Peyer's patch (tissue), 4 donors: Measurements from ENCODE around the gene PRSS57. TPM values are rescaled to one million over a fixed set of nuclear protein-coding genes. Genes with fewer than 3 reads are reported as not detected.
"Not testable (repeated sequence)": the region's sequence is repeated elsewhere in the genome, so short reads cannot be mapped to it uniquely, and the experiment has no call there.

Experiments used
- DNase-seq, 3 donors: peaks; one replicate each; pipeline ENCODE4 v3.0.0-alpha.2; 2017 to 2019
- H3K27ac ChIP-seq, 4 donors: fragments of 200-600 bp; sonication (generic); one replicate each; pipeline ENCODE4 v1.5.1; 2016 to 2019
- H3K27me3 ChIP-seq, 2 donors: fragments of 200-600 bp; sonication (generic); one replicate each; pipeline ENCODE4 v1.5.1; 2019
- H3K36me3 ChIP-seq, 3 donors: fragments of 200-600 bp; sonication (generic); one replicate each; pipeline ENCODE4 v1.5.1; 2016 to 2019
- H3K4me1 ChIP-seq, 4 donors: fragments of 200-600 bp; sonication (generic); one replicate each; pipeline ENCODE4 v1.5.1; 2016 to 2019
- H3K4me3 ChIP-seq, 4 donors: fragments of 200-600 bp; sonication (generic); 1 replicate in 3 of 4; 2 replicates in 1 of 4; pipeline ENCODE4 v1.5.1; 2016 to 2019; ENCODE audit warnings: mild to moderate bottlenecking in 1 of 4
- H3K9me3 ChIP-seq, 4 donors: fragments of 200-600 bp; sonication (generic); one replicate each; pipeline ENCODE4 v1.5.1; 2016 to 2019; ENCODE audit warnings: mild to moderate bottlenecking in 1 of 4
- POLR2A ChIP-seq, 2 donors: fragments of 450-650 bp; IDR thresholded peaks; one replicate each; pipeline ENCODE4 v1.5.1; 2017; ENCODE audit warnings: antibody characterized with exemption in 2 of 2, mild to moderate bottlenecking in 2 of 2, moderate library complexity in 2 of 2
- total RNA-seq, 4 donors: library from RNA; depleted of rRNA; stranded (reverse); fragments of >200 nt; gene quantifications; one replicate each; pipeline ENCODE4 v1.1.0, GENCODE V29; 2016
- TF ChIP-seq, protein P1 (sequence below), 6 experiments: fragments of 450-650 bp in 4 of 6; fragments of 200-600 bp in 2 of 6; sonication (generic) in 1 of 6; IDR thresholded peaks; one replicate each; pipeline ENCODE4 v1.5.1; 2017 to 2019; ENCODE audit warnings: antibody characterized with exemption in 6 of 6, mild to moderate bottlenecking in 3 of 6, moderate library complexity in 1 of 6

PRSS57 gene
- total RNA-seq, 4 donors from 2014 or later: not detected

DNA sequence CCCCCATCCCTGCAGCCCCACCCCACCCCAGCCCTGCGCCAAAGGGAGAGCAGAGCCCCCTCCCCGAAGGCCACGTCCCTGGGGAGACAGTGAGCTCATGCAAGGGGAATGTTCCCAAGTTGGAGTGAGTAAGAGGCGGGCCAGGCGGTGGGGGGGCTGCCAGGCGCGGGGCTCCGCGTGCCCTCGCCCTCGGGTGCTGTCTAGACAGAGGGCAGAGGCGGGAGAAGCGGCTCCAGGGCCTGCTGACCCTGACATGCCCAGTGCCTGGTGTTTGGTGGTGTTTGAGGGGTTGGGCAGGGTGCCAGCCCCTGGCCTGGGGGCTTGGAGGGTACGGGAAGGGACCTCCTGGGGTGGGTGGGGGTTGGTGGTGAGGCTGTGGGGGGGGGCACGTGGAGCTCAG lies 18.1 kb downstream of the PRSS57 start:
- no peaks in the 10 kb centered on the region for H3K36me3 ChIP-seq
- H3K4me3 ChIP-seq: peak overlapping the region; percentile 31 to 52 (median 41)
- peak overlapping the region; percentile 60 to 86 (median 73) for H3K27ac ChIP-seq
- peaks cover 0 to 3% of the 10 kb centered on the region in 2 donors for H3K27me3 ChIP-seq
- H3K9me3 ChIP-seq: no peaks in the 10 kb centered on the region
- DNase-seq: peak in 1 of 3 donors; percentile 64
- peaks cover 3 to 42% (median 13%) of the 10 kb centered on the region in 4 donors for H3K4me1 ChIP-seq
- TF ChIP-seq, protein P1, sequence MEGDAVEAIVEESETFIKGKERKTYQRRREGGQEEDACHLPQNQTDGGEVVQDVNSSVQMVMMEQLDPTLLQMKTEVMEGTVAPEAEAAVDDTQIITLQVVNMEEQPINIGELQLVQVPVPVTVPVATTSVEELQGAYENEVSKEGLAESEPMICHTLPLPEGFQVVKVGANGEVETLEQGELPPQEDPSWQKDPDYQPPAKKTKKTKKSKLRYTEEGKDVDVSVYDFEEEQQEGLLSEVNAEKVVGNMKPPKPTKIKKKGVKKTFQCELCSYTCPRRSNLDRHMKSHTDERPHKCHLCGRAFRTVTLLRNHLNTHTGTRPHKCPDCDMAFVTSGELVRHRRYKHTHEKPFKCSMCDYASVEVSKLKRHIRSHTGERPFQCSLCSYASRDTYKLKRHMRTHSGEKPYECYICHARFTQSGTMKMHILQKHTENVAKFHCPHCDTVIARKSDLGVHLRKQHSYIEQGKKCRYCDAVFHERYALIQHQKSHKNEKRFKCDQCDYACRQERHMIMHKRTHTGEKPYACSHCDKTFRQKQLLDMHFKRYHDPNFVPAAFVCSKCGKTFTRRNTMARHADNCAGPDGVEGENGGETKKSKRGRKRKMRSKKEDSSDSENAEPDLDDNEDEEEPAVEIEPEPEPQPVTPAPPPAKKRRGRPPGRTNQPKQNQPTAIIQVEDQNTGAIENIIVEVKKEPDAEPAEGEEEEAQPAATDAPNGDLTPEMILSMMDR (IDR thresholded peaks at IDR 0.05): no peak
- no peak for TF ChIP-seq POLR2A (IDR thresholded peaks at IDR 0.05)

DNA sequence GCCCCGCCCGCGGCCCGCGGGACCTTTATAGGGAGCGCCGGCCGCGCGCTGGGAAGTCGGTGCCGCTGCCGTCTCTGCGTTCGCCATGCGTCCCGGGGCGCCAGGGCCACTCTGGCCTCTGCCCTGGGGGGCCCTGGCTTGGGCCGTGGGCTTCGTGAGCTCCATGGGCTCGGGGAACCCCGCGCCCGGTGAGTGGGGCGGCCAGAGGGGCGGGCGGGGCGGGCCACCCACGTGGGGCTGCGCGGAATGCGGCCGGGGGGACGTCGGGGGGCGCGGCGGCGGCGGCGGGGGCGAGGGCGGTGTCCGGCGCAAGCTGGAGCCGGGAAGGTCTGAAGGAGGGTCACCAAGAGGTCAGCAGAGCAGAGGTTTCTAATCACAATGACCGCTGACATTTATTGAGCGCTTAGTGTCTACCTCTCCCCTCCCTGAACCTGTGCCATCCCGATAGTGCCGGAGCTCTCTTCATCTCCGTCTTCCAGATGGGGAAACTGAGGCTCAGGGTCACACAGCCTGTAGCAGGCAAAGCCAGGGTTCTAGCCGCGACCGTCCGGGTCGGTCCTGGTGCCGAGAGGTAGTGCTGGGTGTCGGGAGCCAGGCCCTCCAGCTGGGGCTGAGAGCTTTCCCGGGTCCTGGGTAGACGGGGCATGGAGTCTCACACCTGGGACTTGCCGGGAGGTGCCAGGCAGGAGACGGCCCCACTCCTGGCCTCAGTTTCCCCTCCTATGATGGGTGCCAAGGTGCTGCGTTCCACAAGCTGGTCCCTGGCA lies 18.7 kb downstream of the PRSS57 start, which contains the start of gene FSTL3:
Gene FSTL3, plus strand, starts transcription at position 54 of the 767 bp plus-strand sequence. Its CDS starts 32 bp downstream, at position 86.
- peak within 1 kb of the TSS; percentile 60 to 86 (median 73) for H3K27ac ChIP-seq
- peaks cover 0 to 3% of the 10 kb centered on the region in 2 donors for H3K27me3 ChIP-seq
- H3K4me1 ChIP-seq: peaks cover 3 to 42% (median 12%) of the 10 kb centered on the region in 4 donors
- H3K36me3 ChIP-seq: no peaks in the 10 kb centered on the region
- H3K9me3 ChIP-seq: no peaks in the 10 kb centered on the region
- DNase-seq: no peak
- TF ChIP-seq POLR2A (IDR thresholded peaks at IDR 0.05): no peak
- TF ChIP-seq, protein P1 (IDR thresholded peaks at IDR 0.05): no peak
- H3K4me3 ChIP-seq: peak within 1 kb of the TSS; percentile 31 to 52 (median 41)

DNA sequence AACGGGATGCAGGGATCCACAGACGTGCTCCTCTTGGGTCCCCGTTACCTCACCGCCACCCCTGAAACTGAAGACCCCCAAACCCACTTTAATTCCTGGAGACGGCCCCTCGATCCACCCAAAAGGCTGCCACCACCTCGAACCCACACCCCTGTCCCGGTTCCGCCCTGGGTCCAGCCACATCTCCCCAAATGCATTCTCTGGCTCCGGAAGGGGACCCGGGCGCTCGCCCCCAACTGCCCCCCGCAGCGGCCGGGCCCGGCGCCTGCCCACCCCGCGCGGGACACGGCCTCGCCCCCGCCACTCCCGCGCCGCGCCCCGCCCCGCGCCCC lies 19.3 kb downstream of the PRSS57 start:
- no peaks in the 10 kb centered on the region for H3K36me3 ChIP-seq
- H3K27ac ChIP-seq: peak overlapping the region in 3 of 4 donors; percentile 38 to 86 (median 79)
- no peak for DNase-seq
- H3K27me3 ChIP-seq: peaks cover 0 to 3% of the 10 kb centered on the region in 2 donors
- peaks cover 3 to 42% (median 10%) of the 10 kb centered on the region in 4 donors for H3K4me1 ChIP-seq
- no peaks in the 10 kb centered on the region for H3K9me3 ChIP-seq
- TF ChIP-seq POLR2A (IDR thresholded peaks at IDR 0.05): no peak
- TF ChIP-seq, protein P1 (IDR thresholded peaks at IDR 0.05): no peak
- H3K4me3 ChIP-seq: peak overlapping the region in 2 of 4 donors; percentile 50 to 52

DNA sequence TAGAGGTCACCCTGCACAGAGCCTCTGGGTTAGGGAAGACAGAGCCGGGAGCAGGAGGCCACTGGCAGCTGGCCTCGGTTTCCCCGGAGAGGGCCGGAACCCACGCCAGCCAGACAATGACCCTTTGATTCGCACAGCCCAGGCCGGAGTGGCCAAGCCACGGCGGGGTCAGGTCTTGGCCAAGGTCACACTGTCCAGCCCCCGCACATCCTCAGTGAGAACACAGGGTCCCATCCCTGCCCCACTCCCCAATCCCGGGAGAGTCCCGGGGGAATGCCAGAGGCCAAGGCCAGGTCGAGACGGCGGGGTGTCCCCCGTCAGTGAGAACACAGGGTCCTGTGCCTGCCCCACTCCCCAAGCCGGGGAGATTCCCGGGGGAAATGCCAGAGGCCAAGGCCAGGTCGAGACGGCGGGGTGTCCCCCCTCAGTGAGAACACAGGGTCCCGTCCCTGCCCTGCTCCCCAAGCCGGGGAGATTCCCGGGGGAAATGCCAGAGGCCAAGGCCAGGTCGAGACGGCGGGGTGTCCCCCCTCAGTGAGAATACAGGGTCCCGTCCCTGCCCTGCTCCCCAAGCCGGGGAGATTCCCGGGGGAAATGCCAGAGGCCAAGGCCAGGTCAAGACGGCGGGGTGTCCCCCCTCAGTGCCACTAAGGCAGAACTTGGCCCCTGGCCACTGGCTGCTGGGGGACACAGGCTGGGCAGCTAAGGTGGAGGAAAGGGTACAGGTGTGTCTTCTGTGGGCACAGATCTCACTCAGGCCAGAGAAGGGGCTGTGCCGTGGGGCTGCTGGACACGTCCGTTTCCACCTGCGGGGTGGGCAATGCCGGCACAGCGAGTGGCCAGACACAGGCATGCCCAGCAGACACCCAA lies 20.7 kb downstream of the PRSS57 start:
- no peak overlapping the region for H3K4me3 ChIP-seq
- H3K9me3 ChIP-seq: no peaks in the 10 kb centered on the region
- peak in 1 of 3 donors; percentile 37 for DNase-seq
- H3K27ac ChIP-seq: peak overlapping the region in 1 of 4 donors; percentile 56
- peaks cover 0 to 3% of the 10 kb centered on the region in 2 donors for H3K27me3 ChIP-seq
- TF ChIP-seq POLR2A (IDR thresholded peaks at IDR 0.05): no peak
- H3K36me3 ChIP-seq: no peaks in the 10 kb centered on the region
- peaks cover 1 to 40% (median 5%) of the 10 kb centered on the region in 4 donors for H3K4me1 ChIP-seq

DNA sequence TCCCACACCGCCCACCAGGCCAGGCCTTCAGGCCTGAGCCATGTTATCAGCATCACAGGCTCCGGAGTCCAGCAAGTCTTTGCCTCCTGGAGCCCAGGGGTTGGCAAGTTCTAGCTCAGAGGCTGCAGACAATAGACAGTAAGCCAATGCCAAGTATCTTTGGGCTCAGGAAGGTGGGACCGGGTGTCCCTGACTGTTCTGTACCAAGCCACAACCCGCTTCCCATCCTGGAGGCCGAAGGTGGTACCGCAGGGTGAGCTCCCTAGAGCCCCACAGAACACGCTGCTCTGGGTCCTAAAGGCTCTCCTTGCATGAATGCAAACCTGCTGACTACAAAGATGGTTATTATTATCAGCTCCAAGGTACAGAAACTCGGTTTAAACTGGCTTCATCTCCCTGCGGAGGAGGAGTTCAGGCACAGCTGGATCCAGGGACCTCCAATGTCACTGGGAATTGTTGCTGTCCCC lies 24.6 kb downstream of the PRSS57 start:
- peaks cover 0 to 3% (median 0%) of the 10 kb centered on the region in 4 donors for H3K9me3 ChIP-seq
- peaks cover 0 to 5% (median 1%) of the 10 kb centered on the region in 4 donors for H3K4me1 ChIP-seq
- H3K27ac ChIP-seq: no peak overlapping the region
- no peaks in the 10 kb centered on the region for H3K36me3 ChIP-seq
- TF ChIP-seq, protein P1 (IDR thresholded peaks at IDR 0.05): no peak
- TF ChIP-seq POLR2A (IDR thresholded peaks at IDR 0.05): no peak
- H3K4me3 ChIP-seq: no peak overlapping the region
- DNase-seq: no peak
- no peaks in the 10 kb centered on the region for H3K27me3 ChIP-seq

DNA sequence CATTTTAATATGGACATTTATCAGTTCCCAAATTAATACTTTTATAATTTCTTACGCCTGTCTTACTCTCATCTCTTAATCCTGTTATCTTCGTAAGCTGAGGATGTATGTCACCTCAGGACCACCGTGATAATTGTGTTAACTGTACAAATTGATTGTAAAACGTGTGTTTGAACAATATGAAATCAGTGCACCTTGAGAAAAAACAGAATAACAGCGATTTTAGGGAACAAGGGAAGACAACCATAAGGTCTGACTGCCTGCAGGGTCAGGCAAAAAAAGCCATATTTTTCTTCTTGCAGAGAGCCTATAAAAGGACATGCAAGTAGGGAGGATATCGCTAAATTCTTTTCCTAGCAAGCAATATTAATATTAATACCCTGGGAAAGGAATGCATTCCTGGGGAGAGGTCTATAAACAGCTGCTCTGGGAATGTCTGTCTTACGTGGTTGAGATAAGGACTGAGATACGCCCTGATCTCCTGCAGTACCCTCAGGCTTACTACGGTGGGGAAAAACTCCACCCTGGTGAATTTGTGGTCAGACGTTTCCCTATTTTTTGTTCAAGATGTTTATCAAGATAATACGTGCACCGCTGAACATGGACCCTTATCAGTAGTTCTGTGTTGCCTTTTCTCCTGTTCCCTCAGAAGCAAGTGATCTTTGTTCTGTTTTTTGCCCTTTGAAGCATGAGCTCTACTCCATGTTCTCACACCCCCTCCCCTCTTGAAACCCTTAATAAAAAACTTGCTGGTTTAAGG lies 26.4 kb downstream of the PRSS57 start:
- not testable (repeated sequence) for H3K4me3 ChIP-seq, DNase-seq, H3K36me3 ChIP-seq, H3K27me3 ChIP-seq, H3K27ac ChIP-seq, H3K9me3 ChIP-seq
- peaks cover 0 to 11% (median 3%) of the 10 kb centered on the region in 4 donors for H3K4me1 ChIP-seq

DNA sequence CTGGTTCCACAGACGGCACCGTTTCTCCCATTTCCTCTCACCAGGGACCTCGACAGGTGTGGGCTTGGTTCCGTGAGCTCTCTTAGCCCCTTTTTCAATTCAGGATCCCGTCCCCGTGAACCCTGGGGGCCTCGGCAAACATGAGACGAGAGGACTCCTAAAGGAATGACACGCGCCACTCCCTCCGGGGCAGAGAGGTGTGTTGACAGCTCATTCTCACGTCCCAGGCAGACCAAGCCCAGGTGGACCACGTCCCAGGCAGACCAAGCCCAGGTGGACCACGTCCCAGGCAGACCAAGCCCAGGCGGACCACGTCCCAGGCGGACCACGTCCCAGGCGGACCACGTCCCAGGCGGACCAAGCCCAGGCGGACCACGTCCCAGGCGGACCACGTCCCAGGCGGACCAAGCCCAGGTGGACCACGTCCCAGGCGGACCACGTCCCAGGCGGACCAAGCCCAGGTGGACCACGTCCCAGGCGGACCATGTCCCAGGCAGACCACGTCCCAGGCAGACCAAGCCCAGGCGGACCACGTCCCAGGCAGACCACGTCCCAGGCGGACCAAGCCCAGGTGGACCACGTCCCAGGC lies 28.2 kb downstream of the PRSS57 start:
- not testable (repeated sequence) for H3K36me3 ChIP-seq, H3K9me3 ChIP-seq, H3K27ac ChIP-seq, H3K4me3 ChIP-seq, DNase-seq, H3K27me3 ChIP-seq
- H3K4me1 ChIP-seq: peaks cover 4 to 17% (median 9%) of the 10 kb centered on the region in 4 donors
